HT-29 (cell line): ENCODE measurements around the gene NBL1. TPM values are rescaled to one million over a fixed set of nuclear protein-coding genes. Genes with fewer than 3 reads are reported as not detected.

Experiments used
- DNase-seq: peaks from one replicate; pipeline ENCODE4 v3.0.0-alpha.2; 2015; ENCODE audit warnings: low spot score
- total RNA-seq: library from RNA; depleted of rRNA; stranded (reverse); fragments of >200 nt; shearing (Covaris generic); gene quantifications from 2 replicates; pipeline ENCODE4 v1.2.3, GENCODE V29; 2014

NBL1 gene
- total RNA-seq, 1 experiment from 2014 or later: 62.3 TPM

DNA sequence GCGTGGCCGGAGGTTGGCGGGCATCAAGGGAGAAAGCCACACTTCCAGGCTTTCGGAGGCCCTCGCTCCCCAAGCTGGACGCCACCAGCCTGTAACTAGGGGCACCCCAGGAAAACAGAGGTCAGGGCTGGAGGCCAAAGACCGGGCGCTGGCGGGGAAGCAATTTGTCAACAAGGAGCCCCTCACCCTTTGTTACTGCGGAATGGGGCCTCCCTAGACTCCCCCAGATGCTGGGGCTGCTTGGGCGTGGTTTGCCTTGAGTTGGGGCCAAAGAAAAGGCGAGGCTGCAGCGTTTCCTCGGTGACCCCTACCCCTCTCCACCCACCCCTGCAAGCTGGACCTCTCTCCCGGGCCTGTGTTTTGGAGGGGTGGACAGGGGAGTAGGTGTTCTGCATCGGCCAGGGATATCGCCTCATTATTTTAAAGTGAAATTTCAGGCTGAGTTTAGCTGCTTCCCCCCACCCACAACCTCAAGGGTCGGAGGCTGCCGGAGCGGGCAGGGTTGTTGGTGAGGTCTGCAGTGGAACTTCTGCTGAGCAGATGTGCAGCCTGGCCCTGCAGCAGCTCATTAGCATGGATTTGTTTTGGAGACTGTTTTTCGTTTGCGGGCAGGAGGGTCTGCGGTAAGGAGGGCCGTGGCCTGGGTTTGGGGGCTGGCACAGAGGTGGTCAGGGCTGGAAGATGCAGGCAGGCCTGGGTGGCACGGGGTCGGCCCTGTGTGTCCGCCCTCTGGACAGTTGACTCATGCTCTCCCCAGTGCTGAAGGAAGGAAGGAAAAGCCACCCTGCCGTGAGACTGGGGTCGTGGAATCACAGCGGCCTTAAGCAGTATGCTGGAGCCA, 1.5 kb downstream of the NBL1 start:
- DNase-seq: no peak

DNA sequence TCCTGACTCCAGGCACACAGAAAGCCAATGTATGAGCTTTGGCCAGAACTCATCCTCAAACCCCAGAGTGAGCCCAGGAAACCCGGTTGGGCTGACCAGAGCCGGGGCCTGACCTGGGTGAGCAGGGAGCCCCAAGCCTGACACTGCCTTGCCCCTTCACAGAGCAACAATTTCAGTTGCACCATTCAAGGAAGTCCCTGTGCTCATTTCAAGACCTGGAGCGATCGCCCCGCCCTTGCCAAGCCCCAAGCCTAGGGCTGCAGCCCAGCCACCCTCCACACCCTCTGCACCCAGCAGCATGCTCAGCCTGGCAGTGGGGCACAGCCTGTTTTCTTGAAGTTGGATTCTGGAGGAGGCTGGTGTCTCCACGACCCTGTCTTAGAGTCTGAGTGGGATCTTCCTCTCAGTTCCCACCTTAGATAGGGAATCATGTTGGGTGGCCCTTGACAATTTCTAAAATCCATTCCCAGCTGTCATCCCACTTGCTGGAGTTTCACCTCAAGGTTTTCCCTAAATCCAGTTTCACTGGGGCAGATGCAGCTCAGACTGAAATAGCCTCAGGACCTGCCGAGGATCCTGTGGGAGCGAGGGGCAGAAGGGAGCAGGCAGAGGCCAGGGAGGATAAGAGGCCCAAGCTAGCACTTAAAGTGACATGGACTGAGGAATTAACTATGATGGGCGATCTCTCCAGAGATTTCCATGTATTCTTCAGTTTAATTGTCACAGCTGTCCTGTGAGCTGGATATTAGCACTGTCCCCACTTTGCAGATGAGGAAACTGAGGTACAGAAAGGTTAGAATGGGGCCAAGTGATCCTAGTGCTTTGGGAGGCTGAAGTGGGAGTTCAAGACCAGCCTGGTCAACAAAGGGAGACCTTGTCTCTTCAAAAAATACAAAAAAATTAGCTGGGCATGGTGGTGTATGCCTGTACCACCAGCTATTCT, 2.5 kb downstream of the NBL1 start:
- DNase-seq: peak; percentile 32

DNA sequence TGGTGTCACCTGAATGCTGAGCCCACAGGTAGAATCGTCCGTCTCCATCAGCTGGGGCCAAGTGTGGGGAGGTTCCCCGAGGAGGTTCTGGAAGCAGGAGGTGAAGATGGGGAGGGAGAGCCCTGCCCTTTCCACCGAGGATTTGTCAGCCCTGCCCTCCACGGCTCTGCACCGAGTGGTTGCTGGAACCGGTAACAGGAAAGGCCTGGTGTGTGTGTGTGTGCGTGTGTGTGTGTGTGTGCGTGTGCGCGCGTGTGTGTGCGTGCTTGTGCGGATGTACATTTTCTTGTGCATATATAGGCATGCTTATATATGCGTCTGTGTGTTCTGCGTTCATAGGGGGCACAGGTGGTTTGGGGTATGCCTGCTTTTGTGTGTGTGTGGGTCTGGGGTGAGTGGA, 3.5 kb downstream of the NBL1 start:
- no peak for DNase-seq

DNA sequence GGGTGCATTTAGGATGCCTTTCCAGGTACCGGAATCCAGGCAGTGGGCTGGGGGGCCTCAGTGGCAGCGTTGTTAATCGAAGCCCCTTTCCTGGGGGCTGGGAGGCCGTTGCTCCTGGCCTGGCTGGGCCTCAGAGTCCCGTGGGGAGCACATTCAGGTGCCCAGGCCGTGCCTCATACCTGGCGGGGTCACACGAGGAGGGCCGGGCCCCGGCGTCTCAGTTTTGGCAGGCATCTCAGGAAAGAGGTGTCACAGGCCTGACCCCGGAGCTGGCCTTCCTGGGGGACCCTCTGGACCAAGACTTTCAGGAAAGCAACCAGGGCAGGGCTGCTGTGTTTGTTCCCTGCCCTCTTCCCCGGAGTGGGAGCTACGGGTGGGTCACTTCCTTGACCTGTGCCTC, 4.1 kb downstream of the NBL1 start:
- no peak for DNase-seq

DNA sequence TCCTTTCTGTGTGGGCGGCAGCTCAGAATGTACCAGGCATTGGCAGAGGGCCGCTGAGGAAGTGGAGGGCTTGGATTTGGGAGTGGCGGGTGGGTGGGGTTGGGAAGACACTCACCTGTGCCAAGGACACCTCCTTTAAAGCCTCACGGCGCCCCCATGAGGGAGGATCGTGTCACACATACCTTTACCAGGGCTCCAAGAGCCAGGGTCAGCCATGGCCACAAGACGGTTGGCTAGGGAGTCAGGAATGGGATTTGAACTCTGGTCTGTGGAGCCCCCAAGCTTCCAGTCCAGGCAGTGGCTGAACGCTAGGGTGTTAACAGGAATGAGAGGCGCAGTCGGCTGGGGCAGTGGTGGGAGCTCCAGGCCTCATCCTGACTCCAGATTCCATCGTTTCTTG, 4.6 kb downstream of the NBL1 start:
- no peak for DNase-seq

- no peak for DNase-seq
These were observed 6.5 kb downstream of the NBL1 start for GRCh38 chr1:19650416-19651140.

DNA sequence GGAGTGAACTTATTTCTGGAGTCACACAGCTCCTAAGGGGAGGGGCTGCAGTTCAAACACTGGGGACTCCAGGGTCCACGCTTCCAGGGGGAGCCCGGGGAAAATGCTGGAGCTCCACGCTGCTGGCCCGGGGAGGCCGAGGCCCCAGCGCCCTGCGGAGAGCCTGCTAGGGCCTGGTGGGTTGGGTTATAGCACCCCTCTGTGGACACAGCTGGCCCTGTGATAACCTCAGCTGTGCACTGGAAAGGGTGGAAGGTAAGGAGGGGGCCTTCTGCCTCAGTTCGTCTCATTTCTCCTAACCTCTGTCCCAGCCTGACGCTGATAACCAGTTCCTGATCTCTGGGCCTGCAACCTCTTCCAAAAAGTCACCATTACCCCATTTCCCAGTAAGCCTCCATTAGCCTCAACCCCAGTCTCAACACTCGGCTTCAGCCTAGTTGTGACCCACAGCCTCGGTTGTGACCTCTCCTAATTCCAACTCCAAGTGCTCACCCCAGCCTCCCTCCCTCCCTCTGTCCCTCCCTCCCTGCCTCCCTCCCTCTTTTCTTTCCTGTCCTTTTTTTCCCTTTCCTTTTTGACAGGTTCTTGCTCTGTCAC, 7.1 kb downstream of the NBL1 start:
- peak; percentile 44 for DNase-seq

- DNase-seq: peak; percentile 7
These were observed 10.3 kb downstream of the NBL1 start for GRCh38 chr1:19654386-19654785.

GRCh38 chr1:19654886-19655717, 11.0 kb downstream of the NBL1 start:
- DNase-seq: no peak

- DNase-seq: no peak
These were observed 11.6 kb downstream of the NBL1 start for GRCh38 chr1:19655718-19656080.

DNA sequence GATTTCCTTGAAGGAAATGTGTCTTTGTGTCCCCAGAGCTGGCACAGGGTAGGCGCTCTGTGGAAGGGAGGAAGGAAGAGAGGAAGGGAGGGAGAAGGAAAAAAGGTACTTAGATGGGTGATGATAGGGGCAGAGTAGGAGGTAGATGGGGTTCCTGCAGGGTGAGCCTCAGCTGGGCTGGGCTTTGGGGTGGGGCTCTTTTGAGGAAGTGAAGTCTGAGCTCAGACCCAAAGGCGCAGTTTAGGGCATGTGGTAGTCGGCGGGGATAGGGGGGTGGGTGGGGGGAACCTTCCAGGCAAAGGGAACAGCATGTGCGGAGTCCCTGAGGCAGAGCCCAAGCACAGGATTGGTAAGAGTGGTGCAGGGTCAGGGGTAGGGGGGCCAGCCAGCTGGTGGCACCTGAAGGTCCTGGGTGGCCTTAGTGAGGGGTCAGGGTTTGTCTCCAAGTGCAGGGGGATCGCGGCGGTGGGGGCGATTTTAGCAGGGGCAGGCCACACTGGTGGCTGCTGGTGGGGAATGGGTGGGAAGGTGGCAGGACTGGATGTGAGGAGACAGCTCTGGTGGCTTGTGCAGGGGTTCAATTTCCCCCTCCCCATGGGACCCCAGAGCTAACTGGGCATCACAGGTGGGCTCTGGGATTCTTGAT, 12.1 kb downstream of the NBL1 start:
- no peak for DNase-seq

- DNase-seq: no peak
These were observed 12.8 kb downstream of the NBL1 start for GRCh38 chr1:19656780-19657466.

DNA sequence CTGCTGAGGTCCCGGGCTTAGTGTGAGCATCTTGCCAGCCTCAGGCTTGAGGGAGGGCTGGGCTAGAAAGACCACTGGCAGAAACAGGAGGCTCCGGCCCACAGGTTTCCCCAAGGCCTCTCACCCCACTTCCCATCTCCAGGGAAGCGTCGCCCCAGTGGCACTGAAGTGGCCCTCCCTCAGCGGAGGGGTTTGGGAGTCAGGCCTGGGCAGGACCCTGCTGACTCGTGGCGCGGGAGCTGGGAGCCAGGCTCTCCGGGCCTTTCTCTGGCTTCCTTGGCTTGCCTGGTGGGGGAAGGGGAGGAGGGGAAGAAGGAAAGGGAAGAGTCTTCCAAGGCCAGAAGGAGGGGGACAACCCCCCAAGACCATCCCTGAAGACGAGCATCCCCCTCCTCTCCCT, 13.4 kb downstream of the NBL1 start:
- DNase-seq: no peak

GRCh38 chr1:19658186-19658585, 14.1 kb downstream of the NBL1 start:
- DNase-seq: no peak

DNA sequence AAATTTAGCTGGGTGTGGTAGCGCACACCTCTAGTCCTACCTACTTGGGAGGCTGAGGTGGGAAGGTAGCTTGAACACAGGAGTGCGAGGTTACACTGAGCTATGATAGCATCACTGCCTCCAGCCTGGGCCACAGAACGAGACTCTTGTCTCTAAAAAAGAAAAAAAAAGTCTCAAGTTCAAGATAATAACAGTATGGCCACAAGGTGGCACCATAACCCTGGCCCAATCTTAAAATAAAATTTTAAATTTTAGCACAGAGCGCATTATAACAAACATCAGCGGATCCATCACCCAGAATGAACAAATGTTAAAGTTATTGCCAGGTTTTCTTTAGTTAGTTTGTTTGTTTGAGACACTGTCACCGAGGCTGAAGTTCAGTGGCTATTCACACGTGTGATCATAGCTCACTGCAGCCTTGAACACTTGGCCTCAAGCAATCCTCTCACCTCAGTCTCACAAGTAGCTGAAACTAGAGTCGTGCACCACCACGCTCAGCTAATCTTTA, 17.7 kb downstream of the NBL1 start:
- peak; percentile 59 for DNase-seq

- DNase-seq: no peak
These were observed 18.2 kb downstream of the NBL1 start for GRCh38 chr1:19662313-19662712.

- DNase-seq: no peak
These were observed 20.5 kb downstream of the NBL1 start, which contains the start of gene HTR6 for GRCh38 chr1:19664453-19665185. TSS of gene HTR6 (plus strand) at chr1:19664875. CDS start at chr1:19665754, 879 bp downstream.

GRCh38 chr1:19665186-19665495, 21.0 kb downstream of the NBL1 start:
- no peak for DNase-seq
